DND-41 (cell line): ENCODE data around the gene FXYD6.

Source experiments
- EZH2 ChIP-seq: IDR thresholded peaks from 3 replicates; pipeline ENCODE4 v1.6.1; 2012; ENCODE audit warnings: borderline replicate concordance, low read depth, mild to moderate bottlenecking, moderate library complexity, low read length, inconsistent platforms; ENCODE audit not compliant: severe bottlenecking
- TF ChIP-seq, protein P1 (sequence below): IDR thresholded peaks from 2 replicates; pipeline ENCODE4 v1.5.1; 2012; ENCODE audit warnings: borderline replicate concordance, low read length, moderate library complexity, mild to moderate bottlenecking; ENCODE audit not compliant: poor library complexity, severe bottlenecking; ENCODE audit errors: extremely low read depth

DNA sequence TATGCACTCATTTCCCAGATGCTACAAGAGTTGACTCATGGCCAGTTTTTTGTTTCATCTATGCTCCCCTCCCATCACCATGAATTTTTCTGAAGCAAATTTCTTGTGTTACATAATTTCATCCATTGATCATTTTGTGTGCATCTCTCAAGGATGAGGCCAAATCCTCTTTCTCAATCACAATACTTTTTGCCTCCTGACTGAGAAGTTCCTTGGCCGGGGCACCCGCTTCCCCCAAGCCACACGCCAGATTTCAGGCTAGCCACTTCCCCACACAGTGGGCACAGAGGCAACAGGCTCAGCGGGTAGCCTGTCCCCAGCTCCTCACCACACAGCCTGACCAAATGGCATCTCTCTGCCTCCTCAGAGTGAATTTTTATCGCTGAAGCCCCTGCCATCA, 69.6 kb downstream of the FXYD6 start:
- TF ChIP-seq, protein P1, sequence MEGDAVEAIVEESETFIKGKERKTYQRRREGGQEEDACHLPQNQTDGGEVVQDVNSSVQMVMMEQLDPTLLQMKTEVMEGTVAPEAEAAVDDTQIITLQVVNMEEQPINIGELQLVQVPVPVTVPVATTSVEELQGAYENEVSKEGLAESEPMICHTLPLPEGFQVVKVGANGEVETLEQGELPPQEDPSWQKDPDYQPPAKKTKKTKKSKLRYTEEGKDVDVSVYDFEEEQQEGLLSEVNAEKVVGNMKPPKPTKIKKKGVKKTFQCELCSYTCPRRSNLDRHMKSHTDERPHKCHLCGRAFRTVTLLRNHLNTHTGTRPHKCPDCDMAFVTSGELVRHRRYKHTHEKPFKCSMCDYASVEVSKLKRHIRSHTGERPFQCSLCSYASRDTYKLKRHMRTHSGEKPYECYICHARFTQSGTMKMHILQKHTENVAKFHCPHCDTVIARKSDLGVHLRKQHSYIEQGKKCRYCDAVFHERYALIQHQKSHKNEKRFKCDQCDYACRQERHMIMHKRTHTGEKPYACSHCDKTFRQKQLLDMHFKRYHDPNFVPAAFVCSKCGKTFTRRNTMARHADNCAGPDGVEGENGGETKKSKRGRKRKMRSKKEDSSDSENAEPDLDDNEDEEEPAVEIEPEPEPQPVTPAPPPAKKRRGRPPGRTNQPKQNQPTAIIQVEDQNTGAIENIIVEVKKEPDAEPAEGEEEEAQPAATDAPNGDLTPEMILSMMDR: no peak
- TF ChIP-seq EZH2: no peak
